Neuronal stem cell (in vitro differentiated cells): ENCODE measurements around the gene ZNF385B.

ENCODE experiments used
- DNase-seq: peaks from one replicate; pipeline ENCODE4 v3.0.0-alpha.2; 2013; ENCODE audit warnings: low spot score
- H2AFZ ChIP-seq: one replicate; pipeline ENCODE4 v1.6.1; 2013; ENCODE audit warnings: mild to moderate bottlenecking, low read length, inconsistent platforms
- H2AK5ac ChIP-seq: 2 replicates; pipeline ENCODE4 v1.6.1; 2013; ENCODE audit warnings: low read depth, mild to moderate bottlenecking, inconsistent platforms, low read length, moderate library complexity, mixed read lengths
- H2BK120ac ChIP-seq: 2 replicates; pipeline ENCODE4 v1.6.1; 2013; ENCODE audit warnings: low read depth, mild to moderate bottlenecking, inconsistent platforms, low read length, moderate library complexity, mixed read lengths
- H2BK12ac ChIP-seq: one replicate; pipeline ENCODE4 v1.6.1; 2013; ENCODE audit warnings: low read length, inconsistent platforms
- H2BK15ac ChIP-seq: 2 replicates; pipeline ENCODE4 v1.6.1; 2013; ENCODE audit warnings: mild to moderate bottlenecking, low read length, inconsistent platforms, mixed read lengths
- H2BK5ac ChIP-seq: one replicate; pipeline ENCODE4 v1.6.1; 2013; ENCODE audit warnings: inconsistent platforms, mild to moderate bottlenecking, low read length, moderate library complexity
- H3K14ac ChIP-seq: one replicate; pipeline ENCODE4 v1.6.1; 2013; ENCODE audit warnings: low read length, inconsistent platforms
- H3K18ac ChIP-seq: 2 replicates; pipeline ENCODE4 v1.6.1; 2013; ENCODE audit warnings: low read length, inconsistent platforms
- H3K23ac ChIP-seq: 2 replicates; pipeline ENCODE4 v1.6.1; 2013; ENCODE audit warnings: low read depth, mild to moderate bottlenecking, mixed read lengths, low read length, inconsistent platforms; ENCODE audit not compliant: poor library complexity
- H3K27ac ChIP-seq: replicated peaks from 3 replicates; pipeline ENCODE4 v1.5.1; 2013; ENCODE audit warnings: low read length, inconsistent platforms
- H3K27me3 ChIP-seq, 3 experiments: 2 replicates each; pipeline ENCODE4 v1.6.1; 2013; ENCODE audit warnings: low read length in 3 of 3, mild to moderate bottlenecking in 2 of 3, inconsistent platforms in 1 of 3, low read depth in 1 of 3, mixed read lengths in 1 of 3, moderate library complexity in 1 of 3; ENCODE audit not compliant: control insufficient read depth in 3 of 3, insufficient read depth in 3 of 3
- H3K36me3 ChIP-seq, 2 donors: replicated peaks in 1 of 2; 2 replicates each; pipeline ENCODE4 v1.6.1; 2013; ENCODE audit warnings: low read length in 2 of 2; ENCODE audit not compliant: control insufficient read depth in 2 of 2, insufficient read depth in 2 of 2
- H3K4ac ChIP-seq: 2 replicates; pipeline ENCODE4 v1.6.1; 2013; ENCODE audit warnings: inconsistent platforms, mild to moderate bottlenecking, low read length, moderate library complexity
- H3K4me1 ChIP-seq, 2 donors: 1 replicate in 1 of 2; 2 replicates in 1 of 2; pipeline ENCODE4 v1.6.1; 2013; ENCODE audit warnings: low read length in 2 of 2, low read depth in 1 of 2; ENCODE audit not compliant: control insufficient read depth in 2 of 2, insufficient read depth in 1 of 2
- H3K4me2 ChIP-seq: one replicate; pipeline ENCODE4 v1.6.1; 2013; ENCODE audit warnings: mild to moderate bottlenecking, low read length, inconsistent platforms; ENCODE audit not compliant: insufficient read depth, poor library complexity, severe bottlenecking
- H3K4me3 ChIP-seq, 2 donors: 2 replicates each; pipeline ENCODE4 v1.5.1; 2013; ENCODE audit warnings: low read length in 2 of 2, mild to moderate bottlenecking in 2 of 2, inconsistent platforms in 1 of 2, moderate library complexity in 1 of 2
- H3K79me1 ChIP-seq: one replicate; pipeline ENCODE4 v1.6.1; 2013; ENCODE audit warnings: low read depth, mild to moderate bottlenecking, inconsistent platforms, low read length, moderate library complexity
- H3K9ac ChIP-seq: one replicate; pipeline ENCODE4 v1.6.1; 2013; ENCODE audit warnings: mild to moderate bottlenecking, low read depth, low read length, inconsistent platforms; ENCODE audit not compliant: poor library complexity
- H3K9me3 ChIP-seq, 2 donors: replicated peaks in 1 of 2; 2 replicates each; pipeline versions ENCODE3 to v1.6.1; 2013; ENCODE audit warnings: low read length in 2 of 2, mild to moderate bottlenecking in 2 of 2, inconsistent platforms in 1 of 2, low read depth in 1 of 2, mixed read lengths in 1 of 2, moderate library complexity in 1 of 2; ENCODE audit not compliant: control insufficient read depth in 2 of 2, insufficient read depth in 1 of 2
- H4K8ac ChIP-seq: one replicate; pipeline ENCODE4 v1.6.1; 2013; ENCODE audit warnings: low read depth, mild to moderate bottlenecking, inconsistent platforms, low read length, moderate library complexity
- H4K91ac ChIP-seq: one replicate; pipeline ENCODE4 v1.6.1; 2013; ENCODE audit warnings: low read length, low read depth, mild to moderate bottlenecking, inconsistent platforms; ENCODE audit not compliant: poor library complexity
- WGBS, 2 donors: extraction: QIAGEN DNeasy Blood & Tissue Kit; methylation state at CpG; one replicate each; pipeline ENCODE4 v1.1.7; 2013; ENCODE audit warnings: missing lambda C conversion rate in 2 of 2, mixed read lengths in 1 of 2; ENCODE audit not compliant: insufficient read length in 2 of 2, insufficient replicate concordance in 1 of 2; ENCODE audit errors: extremely low coverage in 2 of 2; 5-methylcytosine and 5-hydroxymethylcytosine counted together

ZNF385B gene

GRCh38 chr2:179686718-179687342 is 174.6 kb downstream of the ZNF385B start:
- H3K9ac ChIP-seq = no peak overlapping the region
- H3K4me2 ChIP-seq = no peak overlapping the region
- H3K9me3 ChIP-seq = peaks cover 0 to 5% of the 10 kb centered on the region in 2 donors
- H2BK15ac ChIP-seq = no peak overlapping the region
- DNase-seq = no peak
- H3K36me3 ChIP-seq = peaks cover 0 to 2% of the 10 kb centered on the region in 2 donors
- no peaks in the 10 kb centered on the region for H3K27me3 ChIP-seq
- H2BK12ac ChIP-seq = no peak overlapping the region
- no peak overlapping the region for H3K18ac ChIP-seq
- no peaks in the 10 kb centered on the region for H3K4me1 ChIP-seq
- H2AK5ac ChIP-seq = no peak overlapping the region
- H4K91ac ChIP-seq = no peak overlapping the region
- H3K14ac ChIP-seq = no peak overlapping the region
- H4K8ac ChIP-seq = no peak overlapping the region
- H3K27ac ChIP-seq = no peak overlapping the region
- H2AFZ ChIP-seq = no peak overlapping the region
- H2BK5ac ChIP-seq = no peak overlapping the region
- H3K79me1 ChIP-seq = no peaks in the 10 kb centered on the region
- no peak overlapping the region for H2BK120ac ChIP-seq
- H3K23ac ChIP-seq = no peak overlapping the region
- H3K4ac ChIP-seq = no peak overlapping the region
- no CpG with 5 or more reads among the region's 2 CpGs for WGBS, 2 donors
- no peak overlapping the region for H3K4me3 ChIP-seq

GRCh38 chr2:179686069-179686468 is 175.3 kb downstream of the ZNF385B start:
- Histone ChIP-seq H2BK5ac (no peak overlapping the region), H3K79me1 (no peaks in the 10 kb centered on the region), H3K27ac (no peak overlapping the region), H3K14ac (no peak overlapping the region), H4K91ac (no peak overlapping the region), H3K36me3 (peaks cover 0 to 2% of the 10 kb centered on the region in 2 donors), H3K9ac (no peak overlapping the region), H3K4me3 (no peak overlapping the region), H3K4ac (no peak overlapping the region), H3K4me1 (no peaks in the 10 kb centered on the region), H3K23ac (no peak overlapping the region), H3K4me2 (no peak overlapping the region), H2AK5ac (no peak overlapping the region), H2BK120ac (no peak overlapping the region), H4K8ac (no peak overlapping the region), H3K9me3 (peaks cover 0 to 5% of the 10 kb centered on the region in 2 donors), H2BK12ac (no peak overlapping the region), H2BK15ac (no peak overlapping the region), H3K18ac (no peak overlapping the region), H3K27me3 (no peaks in the 10 kb centered on the region), H2AFZ (no peak overlapping the region)
- WGBS, 2 donors = no CpG with 5 or more reads among the region's 2 CpGs
- DNase-seq = no peak

GRCh38 chr2:179685146-179685545 is 176.3 kb downstream of the ZNF385B start:
- no peak overlapping the region for H2BK12ac ChIP-seq
- H2AK5ac ChIP-seq = no peak overlapping the region
- no peak overlapping the region for H3K27ac ChIP-seq
- WGBS, 2 donors = no CpG with 5 or more reads among the region's 1 CpG
- no peak overlapping the region for H3K4me2 ChIP-seq
- no peak overlapping the region for H4K91ac ChIP-seq
- H3K9me3 ChIP-seq = peaks cover 0 to 5% of the 10 kb centered on the region in 2 donors
- H3K4me3 ChIP-seq = no peak overlapping the region
- no peak overlapping the region for H4K8ac ChIP-seq
- no peaks in the 10 kb centered on the region for H3K4me1 ChIP-seq
- no peak overlapping the region for H3K18ac ChIP-seq
- no peaks in the 10 kb centered on the region for H3K27me3 ChIP-seq
- no peaks in the 10 kb centered on the region for H3K79me1 ChIP-seq
- H2BK120ac ChIP-seq = no peak overlapping the region
- H3K23ac ChIP-seq = no peak overlapping the region
- H3K4ac ChIP-seq = no peak overlapping the region
- no peak overlapping the region for H2BK5ac ChIP-seq
- DNase-seq = no peak
- no peak overlapping the region for H2AFZ ChIP-seq
- H3K36me3 ChIP-seq = peaks cover 0 to 2% of the 10 kb centered on the region in 2 donors
- no peak overlapping the region for H3K9ac ChIP-seq
- H2BK15ac ChIP-seq = no peak overlapping the region
- H3K14ac ChIP-seq = no peak overlapping the region

GRCh38 chr2:179682756-179683155 is 178.7 kb downstream of the ZNF385B start:
- no peak for DNase-seq
- WGBS, 2 donors = no CpG with 5 or more reads among the region's 5 CpGs
- H2BK5ac ChIP-seq = no peak overlapping the region

More at GRCh38 chr2:179682756-179683155, 178.7 kb downstream of the ZNF385B start:
- no peak overlapping the region for H2BK12ac ChIP-seq
- H3K4me1 ChIP-seq = no peaks in the 10 kb centered on the region
- peaks cover 0 to 5% of the 10 kb centered on the region in 2 donors for H3K9me3 ChIP-seq
- no peak overlapping the region for H3K14ac ChIP-seq
- H2BK15ac ChIP-seq = no peak overlapping the region
- no peak overlapping the region for H3K27ac ChIP-seq
- H2AFZ ChIP-seq = no peak overlapping the region
- no peak overlapping the region for H2BK120ac ChIP-seq
- H3K36me3 ChIP-seq = no peaks in the 10 kb centered on the region
- no peak overlapping the region for H3K4me2 ChIP-seq
- H2AK5ac ChIP-seq = no peak overlapping the region
- H3K79me1 ChIP-seq = no peaks in the 10 kb centered on the region
- no peak overlapping the region for H3K23ac ChIP-seq
- no peak overlapping the region for H3K4ac ChIP-seq
- H4K91ac ChIP-seq = no peak overlapping the region
- H3K27me3 ChIP-seq = no peaks in the 10 kb centered on the region
- no peak overlapping the region for H3K9ac ChIP-seq
- H3K4me3 ChIP-seq = no peak overlapping the region
- no peak overlapping the region for H3K18ac ChIP-seq
- no peak overlapping the region for H4K8ac ChIP-seq
